Glomerular visceral epithelial cell (primary cell): Measurements from ENCODE around the gene URGCP.
A peak's percentile ranks its signal among the peaks of the same experiment; 100 is the strongest.
"Not testable (repeated sequence)": the region's sequence is repeated elsewhere in the genome, so short reads cannot be mapped to it uniquely, and the experiment has no call there.

Experiments used
- DNase-seq: peaks from one replicate; pipeline ENCODE4 v3.0.0-alpha.2; 2016; ENCODE audit errors: extremely low spot score

Gene URGCP

DNA sequence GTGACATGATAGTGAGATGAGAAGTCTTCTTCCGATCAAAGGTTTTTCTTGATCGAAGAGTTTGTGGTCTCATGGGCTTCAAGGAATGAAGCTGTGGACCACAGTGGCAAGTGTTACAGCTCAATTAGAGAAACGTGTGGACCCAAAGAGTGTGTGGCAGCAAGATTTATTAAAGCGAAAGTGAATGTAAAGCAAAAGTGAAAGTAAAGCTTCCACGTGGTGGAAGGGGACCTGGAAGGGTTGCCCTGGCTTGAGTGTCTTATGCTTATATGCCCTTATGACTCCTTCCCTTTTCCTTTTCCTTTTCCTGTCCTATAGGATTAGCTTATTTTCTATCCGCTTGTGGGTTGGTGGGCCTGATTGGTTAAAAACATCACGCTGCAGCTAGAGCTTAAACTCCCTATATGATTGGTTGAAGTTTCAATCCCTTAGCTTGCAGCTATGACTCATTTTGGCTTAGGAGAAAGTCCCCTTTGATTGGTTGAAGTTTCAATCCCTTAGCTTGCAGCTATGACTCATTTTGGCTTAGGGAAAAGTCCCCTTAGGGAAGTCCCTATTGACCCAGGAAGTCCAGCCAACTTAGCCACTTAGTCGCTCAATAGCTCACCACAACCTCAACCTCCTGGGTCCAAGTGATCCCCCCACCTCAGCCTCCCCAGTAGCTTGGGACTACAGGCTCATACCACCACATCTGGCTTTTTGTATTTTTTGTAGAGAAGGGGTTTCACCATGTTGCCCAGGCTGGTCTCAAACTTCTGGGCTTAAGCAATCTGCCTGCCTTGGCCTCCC is 71.7 kb downstream of the URGCP start:
- DNase-seq = peak; percentile 20

DNA sequence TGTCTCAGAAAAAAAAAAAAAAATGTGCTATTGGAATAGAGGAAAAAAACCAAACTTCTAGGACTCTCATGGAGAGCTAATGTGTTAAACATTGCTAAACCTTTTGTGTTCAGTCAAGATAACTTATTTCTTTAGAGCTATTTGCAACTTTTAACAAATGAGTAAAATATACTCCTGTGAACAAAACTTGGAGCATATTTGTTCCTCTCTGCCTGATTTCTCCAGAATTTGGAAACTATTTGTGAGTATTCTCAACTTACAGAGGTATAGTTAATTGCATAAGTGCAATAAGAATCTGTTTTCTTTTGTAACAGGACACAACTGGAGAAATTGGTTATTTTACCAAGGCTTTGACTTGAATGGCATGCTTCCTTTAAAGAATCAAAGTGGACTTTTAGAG is 75.5 kb downstream of the URGCP start:
- DNase-seq = not testable (repeated sequence)
